ENCODE data around the gene MYL11.
"Not testable (repeated sequence)": the region's sequence is repeated elsewhere in the genome, so short reads cannot be mapped to it uniquely, and the experiment has no call there.

DNA sequence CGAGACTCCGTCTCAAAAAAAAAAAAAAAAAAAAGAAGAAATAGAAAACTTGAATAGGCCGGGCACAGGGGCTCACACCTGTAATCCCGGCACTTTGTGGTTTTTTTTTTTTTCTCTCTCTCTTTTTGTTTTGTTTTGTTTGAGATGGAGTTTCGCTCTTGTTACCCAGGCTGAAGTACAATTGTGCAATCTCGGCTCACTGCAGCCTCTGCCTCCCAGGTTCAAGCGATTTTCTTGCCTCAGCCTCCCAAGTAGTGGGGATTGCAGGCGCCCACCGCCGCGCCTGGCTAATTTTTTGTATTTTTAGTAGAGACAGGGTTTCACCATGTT, 31.1 kb upstream of the MYL11 start:
- not testable (repeated sequence) for TF ChIP-seq POLR2AphosphoS5 (IDR thresholded peaks at IDR 0.05; ENCODE audit: low read depth, low read length)
- TF ChIP-seq, protein P1, sequence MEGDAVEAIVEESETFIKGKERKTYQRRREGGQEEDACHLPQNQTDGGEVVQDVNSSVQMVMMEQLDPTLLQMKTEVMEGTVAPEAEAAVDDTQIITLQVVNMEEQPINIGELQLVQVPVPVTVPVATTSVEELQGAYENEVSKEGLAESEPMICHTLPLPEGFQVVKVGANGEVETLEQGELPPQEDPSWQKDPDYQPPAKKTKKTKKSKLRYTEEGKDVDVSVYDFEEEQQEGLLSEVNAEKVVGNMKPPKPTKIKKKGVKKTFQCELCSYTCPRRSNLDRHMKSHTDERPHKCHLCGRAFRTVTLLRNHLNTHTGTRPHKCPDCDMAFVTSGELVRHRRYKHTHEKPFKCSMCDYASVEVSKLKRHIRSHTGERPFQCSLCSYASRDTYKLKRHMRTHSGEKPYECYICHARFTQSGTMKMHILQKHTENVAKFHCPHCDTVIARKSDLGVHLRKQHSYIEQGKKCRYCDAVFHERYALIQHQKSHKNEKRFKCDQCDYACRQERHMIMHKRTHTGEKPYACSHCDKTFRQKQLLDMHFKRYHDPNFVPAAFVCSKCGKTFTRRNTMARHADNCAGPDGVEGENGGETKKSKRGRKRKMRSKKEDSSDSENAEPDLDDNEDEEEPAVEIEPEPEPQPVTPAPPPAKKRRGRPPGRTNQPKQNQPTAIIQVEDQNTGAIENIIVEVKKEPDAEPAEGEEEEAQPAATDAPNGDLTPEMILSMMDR (IDR thresholded peaks at IDR 0.05) = not testable (repeated sequence)
- TF ChIP-seq, protein P2, sequence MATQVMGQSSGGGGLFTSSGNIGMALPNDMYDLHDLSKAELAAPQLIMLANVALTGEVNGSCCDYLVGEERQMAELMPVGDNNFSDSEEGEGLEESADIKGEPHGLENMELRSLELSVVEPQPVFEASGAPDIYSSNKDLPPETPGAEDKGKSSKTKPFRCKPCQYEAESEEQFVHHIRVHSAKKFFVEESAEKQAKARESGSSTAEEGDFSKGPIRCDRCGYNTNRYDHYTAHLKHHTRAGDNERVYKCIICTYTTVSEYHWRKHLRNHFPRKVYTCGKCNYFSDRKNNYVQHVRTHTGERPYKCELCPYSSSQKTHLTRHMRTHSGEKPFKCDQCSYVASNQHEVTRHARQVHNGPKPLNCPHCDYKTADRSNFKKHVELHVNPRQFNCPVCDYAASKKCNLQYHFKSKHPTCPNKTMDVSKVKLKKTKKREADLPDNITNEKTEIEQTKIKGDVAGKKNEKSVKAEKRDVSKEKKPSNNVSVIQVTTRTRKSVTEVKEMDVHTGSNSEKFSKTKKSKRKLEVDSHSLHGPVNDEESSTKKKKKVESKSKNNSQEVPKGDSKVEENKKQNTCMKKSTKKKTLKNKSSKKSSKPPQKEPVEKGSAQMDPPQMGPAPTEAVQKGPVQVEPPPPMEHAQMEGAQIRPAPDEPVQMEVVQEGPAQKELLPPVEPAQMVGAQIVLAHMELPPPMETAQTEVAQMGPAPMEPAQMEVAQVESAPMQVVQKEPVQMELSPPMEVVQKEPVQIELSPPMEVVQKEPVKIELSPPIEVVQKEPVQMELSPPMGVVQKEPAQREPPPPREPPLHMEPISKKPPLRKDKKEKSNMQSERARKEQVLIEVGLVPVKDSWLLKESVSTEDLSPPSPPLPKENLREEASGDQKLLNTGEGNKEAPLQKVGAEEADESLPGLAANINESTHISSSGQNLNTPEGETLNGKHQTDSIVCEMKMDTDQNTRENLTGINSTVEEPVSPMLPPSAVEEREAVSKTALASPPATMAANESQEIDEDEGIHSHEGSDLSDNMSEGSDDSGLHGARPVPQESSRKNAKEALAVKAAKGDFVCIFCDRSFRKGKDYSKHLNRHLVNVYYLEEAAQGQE (IDR thresholded peaks at IDR 0.05; ENCODE audit: insufficient read depth in 1 of 2, low read depth in 2 of 2, low read length in 1 of 2) = not testable (repeated sequence)
